Activated CD8-positive, alpha-beta memory T cell treated with anti-CD3 and anti-CD28 coated beads, Interleukin-2, amount 10 ng/mL, durations not matched to agents 7 days and 5 days (primary cell): ENCODE results near the gene HBA2. TPM values are rescaled to one million over a fixed set of nuclear protein-coding genes. Genes with fewer than 3 reads are reported as not detected.
"Not testable (repeated sequence)": the region's sequence is repeated elsewhere in the genome, so short reads cannot be mapped to it uniquely, and the experiment has no call there.

Experiments
- ATAC-seq: fragments of 150-1000 bp; cut with Tn5 transposase; one replicate; pipeline ENCODE4 v1.10.0; 2021; ENCODE audit warnings: moderate library complexity
- CTCF ChIA-PET: fragments of 350-600 bp; sonication (Branson Sonifier 250); formaldehyde crosslinking; loops from one replicate; lab custom pipeline; 2021; ENCODE audit warnings: antibody characterized with exemption; lab: Charles Lee
- DNase-seq: peaks from one replicate; pipeline ENCODE4 v3.0.0-alpha.2; 2020
- H3K27ac Mint-ChIP-seq: one replicate; pipeline ENCODE4 v1.8.0; 2021; ENCODE audit warnings: mild to moderate bottlenecking, mixed read lengths
- H3K27me3 Mint-ChIP-seq: one replicate; pipeline ENCODE4 v1.8.0; 2021; ENCODE audit warnings: mixed read lengths
- H3K36me3 Mint-ChIP-seq: one replicate; pipeline ENCODE4 v1.8.0; 2021; ENCODE audit warnings: mild to moderate bottlenecking, mixed read lengths
- H3K4me1 Mint-ChIP-seq: one replicate; pipeline ENCODE4 v1.8.0; 2021; ENCODE audit warnings: mixed read lengths
- H3K4me3 Mint-ChIP-seq: one replicate; pipeline ENCODE4 v1.8.0; 2021; ENCODE audit warnings: mild to moderate bottlenecking, moderate library complexity, mixed read lengths
- H3K9me3 Mint-ChIP-seq: one replicate; pipeline ENCODE4 v1.8.0; 2022; ENCODE audit warnings: low read depth, mixed read lengths
- total RNA-seq, 2 experiments: library from RNA; stranded (reverse); gene quantifications; one replicate each; pipeline ENCODE4 v1.2.3, GENCODE V29; 2021

The HBA2 gene
- total RNA-seq, 2 experiments from 2014 or later = not detected

DNA sequence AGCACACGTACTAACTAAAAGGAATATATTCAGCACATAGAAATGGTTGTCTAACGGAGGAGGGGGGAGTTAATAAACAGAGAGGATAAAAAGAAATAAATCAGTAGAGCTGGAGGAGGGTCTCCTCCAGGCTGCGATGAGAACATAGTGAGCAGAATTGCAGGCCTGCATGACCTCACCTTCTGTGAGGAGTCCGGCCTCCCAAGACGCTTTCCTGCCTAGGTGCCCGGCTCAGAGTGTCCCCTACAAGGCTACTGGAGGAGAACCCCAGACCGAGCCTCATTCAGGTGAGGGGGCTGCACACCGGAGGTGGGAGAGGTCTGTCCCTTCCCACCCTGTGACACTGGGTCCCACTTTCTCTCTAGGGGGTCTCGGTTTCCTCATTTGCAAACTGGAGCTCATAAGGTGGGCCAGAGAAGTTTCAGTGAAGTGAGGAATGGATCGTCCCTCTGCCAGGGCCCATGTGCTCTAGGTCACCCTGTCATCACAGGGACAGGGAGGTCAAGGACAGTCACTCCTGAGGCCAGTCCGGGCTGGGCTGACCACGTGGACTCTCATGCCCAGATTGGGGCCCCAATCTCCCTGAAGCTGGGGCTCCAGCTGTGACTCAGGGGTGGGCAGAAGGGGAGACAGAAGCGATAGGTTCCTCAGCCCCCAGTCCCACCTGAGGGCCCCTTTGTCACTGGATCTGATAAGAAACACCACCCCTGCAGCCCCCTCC lies 10.2 kb upstream of the HBA2 start:
- ATAC-seq (no peak), DNase-seq (no peak)
- Mint-ChIP-seq H3K36me3 (no peaks in the 10 kb centered on the region), H3K4me1 (peaks cover 1% of the 10 kb centered on the region), H3K27me3 (peaks cover 39% of the 10 kb centered on the region), H3K27ac (no peak overlapping the region), H3K9me3 (no peaks in the 10 kb centered on the region), H3K4me3 (no peak overlapping the region)
- CTCF ChIA-PET = interaction anchor here (0.9 kb wide), 1 partner anchor 18 kb away, joined by 3 read pairs; the partner anchor contains the start of gene HBQ1

DNA sequence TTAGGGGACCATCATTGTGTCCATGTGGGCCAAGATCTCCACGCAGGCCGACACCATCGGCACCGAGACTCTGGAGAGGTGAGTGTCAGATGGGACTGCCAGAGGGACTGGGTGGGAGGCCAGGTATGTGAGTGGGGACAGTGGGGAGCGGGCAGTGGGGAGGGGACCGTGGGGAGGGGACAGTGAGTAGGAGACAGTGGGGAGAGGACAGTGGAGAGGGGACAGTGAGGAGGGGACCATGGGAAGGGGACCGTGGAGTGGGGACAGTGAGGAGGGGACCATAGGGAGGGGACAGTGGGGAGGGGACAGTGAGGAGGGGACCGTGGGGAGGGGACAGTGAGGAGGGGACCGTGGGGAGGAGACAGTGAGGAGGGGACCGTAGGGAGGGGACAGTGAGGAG lies 9.5 kb upstream of the HBA2 start:
- CTCF ChIA-PET, H3K9me3 Mint-ChIP-seq, ATAC-seq, H3K4me3 Mint-ChIP-seq, H3K36me3 Mint-ChIP-seq, H3K27ac Mint-ChIP-seq, H3K4me1 Mint-ChIP-seq, DNase-seq: not testable (repeated sequence)
- peaks cover 41% of the 10 kb centered on the region for H3K27me3 Mint-ChIP-seq

DNA sequence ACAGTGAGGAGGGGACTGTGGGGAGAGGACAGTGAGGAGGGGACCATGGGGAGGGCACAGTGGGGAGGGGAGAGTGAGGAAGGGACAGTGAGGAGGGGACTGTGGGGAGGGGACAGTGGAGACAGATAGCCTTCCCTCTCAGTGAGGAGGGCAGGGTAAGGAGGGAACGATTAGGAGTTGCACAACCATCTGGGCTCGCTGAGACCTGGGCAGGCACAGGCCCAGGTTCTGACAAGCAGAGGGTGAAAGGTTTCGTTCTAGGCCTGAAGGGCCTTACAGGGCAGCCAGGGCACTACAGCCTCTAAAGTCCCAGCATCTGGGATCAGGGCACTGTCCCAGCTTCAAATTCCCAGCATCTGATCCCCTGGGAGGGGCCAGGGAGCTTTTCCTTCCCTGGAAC lies 9.0 kb upstream of the HBA2 start:
- H3K4me3 Mint-ChIP-seq, ATAC-seq, H3K9me3 Mint-ChIP-seq, H3K27ac Mint-ChIP-seq, H3K36me3 Mint-ChIP-seq, H3K4me1 Mint-ChIP-seq, DNase-seq, CTCF ChIA-PET: not testable (repeated sequence)
- peaks cover 44% of the 10 kb centered on the region for H3K27me3 Mint-ChIP-seq

DNA sequence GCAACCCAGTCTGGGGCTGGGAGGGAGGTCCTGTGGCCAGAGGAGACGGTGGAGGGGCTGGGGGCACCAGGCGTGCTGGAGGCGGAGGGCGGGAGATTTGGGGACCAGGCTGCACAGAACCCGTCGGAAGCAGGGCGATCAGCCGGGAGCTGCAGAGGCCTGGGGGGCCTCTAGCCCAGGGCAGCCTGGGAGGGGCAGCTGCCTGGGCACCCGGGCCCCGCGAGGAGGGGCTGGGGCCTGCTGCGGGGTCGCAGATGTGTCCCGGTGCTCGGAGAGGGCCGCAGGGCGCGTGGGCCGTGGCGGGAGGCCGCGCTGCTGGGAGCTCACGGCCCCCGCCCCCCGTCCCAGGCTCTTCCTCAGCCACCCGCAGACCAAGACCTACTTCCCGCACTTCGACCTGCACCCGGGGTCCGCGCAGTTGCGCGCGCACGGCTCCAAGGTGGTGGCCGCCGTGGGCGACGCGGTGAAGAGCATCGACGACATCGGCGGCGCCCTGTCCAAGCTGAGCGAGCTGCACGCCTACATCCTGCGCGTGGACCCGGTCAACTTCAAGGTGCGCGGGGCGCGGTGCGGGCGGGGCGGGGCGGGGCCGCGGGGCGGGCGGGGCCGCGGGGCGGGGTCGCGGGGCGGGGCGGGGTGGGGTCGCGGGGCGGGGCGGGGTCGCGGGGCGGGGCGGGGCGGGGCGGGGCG lies 8.4 kb upstream of the HBA2 start:
- not testable (repeated sequence) for H3K9me3 Mint-ChIP-seq, H3K4me1 Mint-ChIP-seq
- peaks cover 47% of the 10 kb centered on the region for H3K27me3 Mint-ChIP-seq

DNA sequence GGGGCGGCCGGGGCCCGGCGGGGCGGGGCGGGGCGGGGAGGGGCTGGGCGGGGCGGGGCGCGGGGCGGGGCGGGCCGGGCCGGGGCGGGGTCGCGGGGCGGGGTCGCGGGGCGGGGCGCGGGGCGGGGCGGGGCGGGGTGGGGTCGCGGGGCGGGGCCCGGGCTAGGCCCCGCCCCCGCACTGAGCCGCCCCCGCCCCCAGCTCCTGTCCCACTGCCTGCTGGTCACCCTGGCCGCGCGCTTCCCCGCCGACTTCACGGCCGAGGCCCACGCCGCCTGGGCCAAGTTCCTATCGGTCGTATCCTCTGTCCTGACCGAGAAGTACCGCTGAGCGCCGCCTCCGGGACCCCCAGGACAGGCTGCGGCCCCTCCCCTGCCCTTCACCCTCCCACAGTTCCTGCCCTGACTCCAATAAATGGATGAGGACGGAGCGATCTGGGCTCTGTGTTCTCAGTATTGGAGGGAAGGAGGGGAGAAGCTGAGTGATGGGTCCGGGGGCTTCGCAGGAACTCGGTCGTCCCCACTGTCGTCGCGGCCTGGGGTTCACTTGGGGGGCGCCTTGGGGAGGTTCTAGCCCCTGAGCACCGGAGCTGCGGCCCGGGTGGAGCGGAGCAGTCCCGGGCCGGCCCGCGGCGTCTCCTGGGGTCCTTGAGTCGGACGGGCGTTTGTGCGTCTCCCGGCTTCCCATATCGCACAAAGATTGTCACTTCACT lies 7.7 kb upstream of the HBA2 start:
- no peaks in the 10 kb centered on the region for H3K36me3 Mint-ChIP-seq
- no peak overlapping the region for H3K27ac Mint-ChIP-seq
- DNase-seq (no peak), ATAC-seq (peak; percentile 40)
- CTCF ChIA-PET = no interaction called here
- peaks cover 49% of the 10 kb centered on the region for H3K27me3 Mint-ChIP-seq
- peaks cover 1% of the 10 kb centered on the region for H3K4me1 Mint-ChIP-seq
- no peak overlapping the region for H3K4me3 Mint-ChIP-seq
- no peaks in the 10 kb centered on the region for H3K9me3 Mint-ChIP-seq

More for the DNA sequence above, 8.4 kb upstream of the HBA2 start:
- DNase-seq, H3K27ac Mint-ChIP-seq, H3K36me3 Mint-ChIP-seq, CTCF ChIA-PET, H3K4me3 Mint-ChIP-seq: not testable (repeated sequence)
- peak; percentile 69 for ATAC-seq

DNA sequence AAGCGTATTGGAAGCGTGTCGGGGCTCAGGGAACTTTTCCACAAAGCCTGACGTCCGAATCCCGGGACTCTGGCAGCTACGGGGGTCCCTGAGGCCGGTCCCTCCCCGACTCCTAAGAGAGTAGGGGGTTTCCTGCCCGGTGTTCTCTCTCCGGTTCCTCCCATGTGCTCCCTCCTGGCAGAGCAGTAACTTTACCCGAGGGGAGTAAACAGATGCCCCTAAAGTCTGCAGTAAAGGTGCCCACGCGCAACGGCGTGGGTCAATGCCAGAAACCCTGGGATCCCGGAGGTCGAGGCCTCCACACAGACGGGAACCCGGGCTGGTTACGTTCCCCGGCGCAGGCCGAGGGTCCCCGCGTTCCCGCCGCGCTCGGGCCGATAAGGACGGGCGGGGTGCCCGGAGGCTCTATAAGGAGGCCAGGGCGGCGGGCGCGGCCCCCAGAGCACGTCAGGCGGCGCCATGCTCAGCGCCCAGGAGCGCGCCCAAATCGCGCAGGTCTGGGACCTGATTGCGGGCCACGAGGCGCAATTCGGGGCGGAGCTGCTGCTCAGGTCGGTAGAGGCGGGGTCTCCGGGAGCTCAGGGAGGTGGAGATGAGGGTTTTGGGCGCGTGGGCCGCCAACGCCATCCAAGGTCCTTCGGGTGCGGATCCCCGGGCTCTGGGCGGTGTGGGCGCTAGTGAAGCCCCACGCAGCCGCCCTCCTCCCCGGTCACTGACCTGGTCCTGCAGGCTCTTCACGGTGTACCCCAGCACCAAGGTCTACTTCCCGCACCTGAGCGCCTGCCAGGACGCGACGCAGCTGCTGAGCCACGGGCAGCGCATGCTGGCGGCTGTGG lies 6.9 kb upstream of the HBA2 start, which contains the start of gene HBM:
Gene HBM, plus strand, starts transcription at position 440 of the 836 bp plus-strand sequence. Its CDS starts 20 bp downstream, at position 460.
- no peak within 1 kb of the TSS for H3K27ac Mint-ChIP-seq
- no peaks in the 10 kb centered on the region for H3K36me3 Mint-ChIP-seq

DNA sequence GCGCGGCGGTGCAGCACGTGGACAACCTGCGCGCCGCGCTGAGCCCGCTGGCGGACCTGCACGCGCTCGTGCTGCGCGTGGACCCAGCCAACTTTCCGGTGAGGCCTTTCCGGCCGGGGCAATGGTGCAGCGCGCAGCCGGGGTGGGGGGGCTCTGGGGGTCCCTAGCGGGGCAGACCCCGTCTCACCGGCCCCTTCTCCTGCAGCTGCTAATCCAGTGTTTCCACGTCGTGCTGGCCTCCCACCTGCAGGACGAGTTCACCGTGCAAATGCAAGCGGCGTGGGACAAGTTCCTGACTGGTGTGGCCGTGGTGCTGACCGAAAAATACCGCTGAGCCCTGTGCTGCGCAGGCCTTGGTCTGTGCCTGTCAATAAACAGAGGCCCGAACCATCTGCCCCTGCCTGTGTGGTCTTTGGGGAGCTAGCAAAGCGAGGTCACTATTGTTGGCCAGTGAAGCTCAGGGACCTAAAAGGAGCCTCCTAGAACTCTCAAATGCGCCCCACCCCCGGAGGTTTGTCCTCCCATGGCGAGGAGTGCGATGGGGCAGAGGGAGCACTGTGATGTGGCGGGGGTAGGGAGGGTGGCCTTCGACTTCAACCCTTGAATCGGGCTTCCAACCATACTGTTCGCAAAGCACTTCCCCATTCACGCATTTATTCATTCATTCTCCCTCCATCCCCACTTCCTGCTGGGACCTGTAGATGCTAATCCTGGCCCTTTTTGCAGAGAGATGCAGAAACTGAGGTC lies 6.1 kb upstream of the HBA2 start:
- Mint-ChIP-seq H3K4me3 (no peak overlapping the region), H3K27ac (no peak overlapping the region), H3K36me3 (no peaks in the 10 kb centered on the region), H3K9me3 (no peaks in the 10 kb centered on the region), H3K27me3 (peaks cover 55% of the 10 kb centered on the region), H3K4me1 (peaks cover 4% of the 10 kb centered on the region)
- DNase-seq (no peak), ATAC-seq (no peak)
- CTCF ChIA-PET = no interaction called here

More for the DNA sequence above, 6.9 kb upstream of the HBA2 start, which contains the start of gene HBM:
- H3K27me3 Mint-ChIP-seq = peaks cover 55% of the 10 kb centered on the region
- no peak for DNase-seq
- H3K9me3 Mint-ChIP-seq = no peaks in the 10 kb centered on the region
- peaks cover 2% of the 10 kb centered on the region for H3K4me1 Mint-ChIP-seq
- no peak for ATAC-seq
- CTCF ChIA-PET = no interaction called here
- no peak within 1 kb of the TSS for H3K4me3 Mint-ChIP-seq

DNA sequence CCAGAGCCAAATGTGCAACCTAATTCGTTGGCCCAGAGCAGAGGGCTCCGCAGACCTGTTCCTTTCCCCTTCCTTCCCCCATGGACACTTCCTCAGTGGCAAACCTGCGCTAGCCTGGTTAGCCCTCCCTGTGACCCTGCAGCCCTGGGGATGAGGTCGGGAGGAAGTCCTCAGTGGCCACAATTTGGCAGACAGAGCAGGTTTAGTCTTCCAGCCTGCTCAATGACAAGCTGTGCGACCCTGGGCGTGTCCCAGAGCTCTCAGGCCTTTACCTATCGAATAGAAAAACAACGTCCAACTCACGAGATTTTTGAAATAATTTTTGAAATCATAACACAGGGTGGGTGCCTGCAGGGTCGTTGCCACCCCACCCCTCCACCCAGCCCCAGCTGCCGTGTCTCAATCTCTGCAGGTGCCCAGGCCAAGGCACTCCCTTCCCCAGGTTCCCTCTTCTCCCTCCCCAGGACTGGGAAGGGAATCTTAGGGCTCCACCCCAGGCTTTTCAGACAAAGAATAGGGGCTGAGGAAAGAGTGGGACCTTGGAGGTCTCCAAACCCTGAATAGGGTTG lies 5.5 kb upstream of the HBA2 start:
- Mint-ChIP-seq H3K4me1 (peaks cover 4% of the 10 kb centered on the region), H3K36me3 (no peaks in the 10 kb centered on the region), H3K27me3 (peaks cover 59% of the 10 kb centered on the region), H3K27ac (no peak overlapping the region), H3K4me3 (no peak overlapping the region), H3K9me3 (no peaks in the 10 kb centered on the region)
- ATAC-seq (no peak), DNase-seq (no peak)
- CTCF ChIA-PET = interaction anchor here (1.6 kb wide), 1 partner anchor 102 kb away, joined by 4 read pairs; no protein-coding TSS in a partner anchor

DNA sequence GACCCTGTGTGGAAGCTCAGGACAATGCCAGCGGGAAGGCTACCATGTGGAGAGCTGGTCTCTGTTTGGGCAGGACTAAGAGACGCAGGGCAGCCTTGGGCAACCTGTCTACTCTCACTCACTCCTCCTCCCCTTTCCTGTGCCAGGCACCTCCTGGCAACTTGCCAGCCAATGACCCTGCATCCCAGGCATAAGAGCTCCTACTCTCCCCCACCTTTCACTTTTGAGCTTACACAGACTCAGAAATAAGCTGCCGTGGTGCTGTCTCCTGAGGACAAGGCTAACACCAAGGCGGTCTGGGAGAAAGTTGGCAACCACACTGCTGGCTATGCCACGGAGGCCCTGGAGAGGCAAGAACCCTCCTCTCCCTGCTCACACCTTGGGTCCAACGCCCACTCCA lies 4.3 kb upstream of the HBA2 start:
- Mint-ChIP-seq H3K36me3 (no peaks in the 10 kb centered on the region), H3K4me1 (peaks cover 6% of the 10 kb centered on the region), H3K9me3 (no peaks in the 10 kb centered on the region), H3K27ac (no peak overlapping the region), H3K27me3 (peaks cover 62% of the 10 kb centered on the region), H3K4me3 (no peak overlapping the region)
- CTCF ChIA-PET = interaction anchor here (1.4 to 1.9 kb wide), 3 partner anchors 12 to 103 kb away, joined by 4 to 7 read pairs (median 4); no protein-coding TSS in a partner anchor
- ATAC-seq (no peak), DNase-seq (no peak)

DNA sequence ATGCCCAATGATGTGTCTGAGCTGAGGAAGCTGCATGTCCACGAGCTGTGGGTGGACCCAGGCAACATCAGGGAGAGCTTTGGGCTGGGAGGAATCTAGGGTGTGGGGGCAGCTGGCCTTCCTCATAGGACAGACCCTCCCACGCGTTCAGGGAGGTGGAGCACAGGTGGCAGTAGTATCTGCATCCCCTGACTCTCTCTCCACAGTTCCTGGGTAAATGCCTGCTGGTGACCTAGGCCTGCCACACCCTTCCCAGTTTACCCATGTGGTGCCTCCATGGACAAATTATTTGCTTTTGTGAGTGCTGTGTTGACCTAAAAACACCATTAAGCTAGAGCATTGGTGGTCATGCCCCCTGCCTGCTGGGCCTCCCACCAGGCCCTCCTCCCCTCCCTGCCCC lies 3.7 kb upstream of the HBA2 start:
- ATAC-seq (no peak), DNase-seq (no peak)
- CTCF ChIA-PET = interaction anchor here (1.4 to 1.9 kb wide), 2 partner anchors 13 to 62 kb away, joined by 4 to 7 read pairs; no protein-coding TSS in a partner anchor
- no peak overlapping the region for H3K27ac Mint-ChIP-seq
- H3K4me3 Mint-ChIP-seq = no peak overlapping the region
- H3K9me3 Mint-ChIP-seq = no peaks in the 10 kb centered on the region
- H3K27me3 Mint-ChIP-seq = peaks cover 66% of the 10 kb centered on the region
- no peaks in the 10 kb centered on the region for H3K36me3 Mint-ChIP-seq
- H3K4me1 Mint-ChIP-seq = peaks cover 8% of the 10 kb centered on the region

DNA sequence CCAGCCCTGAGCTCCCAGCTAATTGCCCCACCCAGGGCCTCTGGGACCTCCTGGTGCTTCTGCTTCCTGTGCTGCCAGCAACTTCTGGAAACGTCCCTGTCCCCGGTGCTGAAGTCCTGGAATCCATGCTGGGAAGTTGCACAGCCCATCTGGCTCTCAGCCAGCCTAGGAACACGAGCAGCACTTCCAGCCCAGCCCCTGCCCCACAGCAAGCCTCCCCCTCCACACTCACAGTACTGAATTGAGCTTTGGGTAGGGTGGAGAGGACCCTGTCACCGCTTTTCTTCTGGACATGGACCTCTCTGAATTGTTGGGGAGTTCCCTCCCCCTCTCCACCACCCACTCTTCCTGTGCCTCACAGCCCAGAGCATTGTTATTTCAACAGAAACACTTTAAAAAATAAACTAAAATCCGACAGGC lies 2.6 kb upstream of the HBA2 start:
- not testable (repeated sequence) for H3K4me3 Mint-ChIP-seq, H3K9me3 Mint-ChIP-seq, ATAC-seq, DNase-seq, H3K27ac Mint-ChIP-seq, H3K4me1 Mint-ChIP-seq, H3K36me3 Mint-ChIP-seq
- H3K27me3 Mint-ChIP-seq = peaks cover 75% of the 10 kb centered on the region
- CTCF ChIA-PET = interaction anchor here (1.0 to 1.9 kb wide), 2 partner anchors 10 to 63 kb away, joined by 3 to 7 read pairs; partner anchors contain the start of gene HBQ1

DNA sequence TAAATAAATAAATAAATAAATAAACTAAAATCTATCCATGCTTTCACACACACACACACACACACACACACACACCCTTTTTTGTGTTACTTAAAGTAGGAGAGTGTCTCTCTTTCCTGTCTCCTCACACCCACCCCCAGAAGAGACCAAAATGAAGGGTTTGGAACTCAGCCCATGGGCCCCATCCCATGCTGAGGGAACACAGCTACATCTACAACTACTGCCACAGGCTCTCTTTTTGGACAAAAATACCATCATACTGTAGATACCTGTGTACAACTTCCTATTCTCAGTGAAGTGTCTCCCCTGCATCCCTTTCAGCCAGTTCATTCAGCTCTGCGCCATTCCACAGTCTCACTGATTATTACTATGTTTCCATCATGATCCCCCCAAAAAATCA lies 1.9 kb upstream of the HBA2 start:
- no peak overlapping the region for H3K4me3 Mint-ChIP-seq
- no peaks in the 10 kb centered on the region for H3K36me3 Mint-ChIP-seq
- H3K9me3 Mint-ChIP-seq = no peaks in the 10 kb centered on the region
- H3K4me1 Mint-ChIP-seq = peaks cover 7% of the 10 kb centered on the region
- H3K27me3 Mint-ChIP-seq = peaks cover 76% of the 10 kb centered on the region
- DNase-seq (no peak), ATAC-seq (no peak)
- CTCF ChIA-PET = interaction anchor here (1.0 to 1.9 kb wide), 3 partner anchors 10 to 105 kb away, joined by 3 to 7 read pairs (median 4); partner anchors contain the start of gene HBQ1
- H3K27ac Mint-ChIP-seq = no peak overlapping the region
